GM18858 (cell line): Measurements from ENCODE around the gene ZMYND8.
"Not testable (repeated sequence)": the region's sequence is repeated elsewhere in the genome, so short reads cannot be mapped to it uniquely, and the experiment has no call there.

ENCODE experiments used
- ATAC-seq: cut with Tn5 transposase; IDR thresholded peaks from one replicate; pipeline ENCODE4 v1.9.1; 2021; ENCODE audit not compliant: unreplicated experiment

Gene ZMYND8

DNA sequence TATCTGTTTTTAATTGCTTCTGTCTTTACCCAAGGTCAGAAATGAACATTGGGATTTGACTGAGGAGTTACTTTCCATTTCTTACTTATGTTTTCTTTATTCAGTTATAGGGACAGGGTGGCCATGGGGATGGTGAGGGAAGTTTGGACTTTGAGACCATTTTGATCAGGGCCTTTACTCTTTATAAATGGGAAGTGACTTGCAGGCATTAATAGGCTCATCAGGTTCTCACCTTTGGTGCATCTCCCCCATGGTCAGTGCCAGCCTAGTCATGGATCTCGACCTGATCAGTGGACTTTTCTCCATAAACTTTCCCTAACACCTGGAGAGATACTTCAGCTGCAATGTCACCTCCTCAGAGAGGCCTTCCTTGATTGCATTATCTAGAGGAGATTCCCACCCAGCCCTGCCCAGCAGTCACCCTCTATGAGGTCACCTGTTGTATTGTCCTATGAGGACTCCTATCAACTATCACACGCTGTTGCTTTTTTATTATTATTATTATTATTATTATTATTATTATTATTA, 16.8 kb upstream of the ZMYND8 start:
- ATAC-seq: no peak

DNA sequence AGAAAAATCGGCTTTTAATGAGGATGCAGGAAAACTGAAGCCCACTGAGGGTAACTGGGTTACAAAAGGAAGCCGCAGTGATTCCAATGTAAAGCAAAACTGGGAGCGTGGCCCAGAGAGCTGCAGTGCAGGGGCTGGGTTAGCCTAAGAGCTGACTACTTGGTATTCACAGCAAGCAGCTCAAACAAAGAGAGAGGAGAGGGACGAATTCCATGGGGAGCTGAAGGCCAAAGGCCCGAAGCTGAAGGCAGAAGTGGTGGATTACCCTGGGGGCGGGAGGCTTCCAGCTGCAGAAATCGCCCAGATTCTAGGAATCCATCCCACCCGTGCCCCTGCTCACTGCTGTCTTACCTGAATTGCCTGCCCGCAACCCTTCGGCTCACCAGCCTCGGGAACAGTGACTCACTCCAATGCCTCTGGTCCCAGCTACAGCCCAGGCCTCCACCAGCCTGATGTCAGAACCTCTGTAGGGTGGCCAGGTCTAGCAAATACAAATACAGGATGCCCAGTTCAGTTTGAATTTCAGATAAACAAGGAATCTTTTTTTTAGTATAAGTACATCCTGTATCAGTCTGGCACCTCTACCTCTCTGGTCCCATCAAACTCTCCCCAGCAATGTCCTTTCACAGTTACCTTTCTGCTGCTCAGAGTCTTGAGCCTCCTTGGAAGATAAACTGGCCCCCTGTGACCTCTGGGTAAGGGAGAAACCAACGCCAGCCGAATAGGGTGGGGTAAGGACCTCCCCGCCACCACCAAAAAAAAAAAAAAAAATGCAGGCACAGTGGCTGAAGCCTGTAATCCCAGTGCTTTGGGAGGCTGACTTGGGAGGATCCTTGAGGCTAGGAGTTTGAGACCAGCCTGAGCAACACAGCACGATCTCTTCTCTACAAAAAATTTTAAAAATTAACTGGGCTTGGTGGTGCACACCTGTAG, 14.6 kb upstream of the ZMYND8 start:
- ATAC-seq: no peak

DNA sequence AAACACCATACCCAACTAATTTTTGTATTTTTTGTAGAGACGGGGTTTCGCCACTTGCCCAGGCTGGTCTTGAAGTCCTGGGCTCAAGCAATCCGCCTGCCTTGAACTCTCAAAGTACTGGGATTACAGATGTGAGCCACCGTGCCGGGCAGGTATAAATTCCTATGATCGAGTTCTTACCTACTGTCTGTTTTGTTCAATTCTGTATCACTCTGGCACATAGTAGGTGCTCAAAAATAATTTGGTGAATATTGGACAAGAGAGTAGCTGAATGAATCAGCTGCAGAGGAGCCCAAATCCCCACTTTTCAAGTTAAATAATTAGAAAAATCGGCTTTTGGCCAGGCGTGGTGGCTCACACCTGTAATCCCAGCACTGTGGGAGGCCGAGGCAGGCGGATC, 13.7 kb upstream of the ZMYND8 start:
- ATAC-seq: no peak

- ATAC-seq: no peak
Observed at GRCh38 chr20:47368301-47368700, 11.8 kb upstream of the ZMYND8 start.

- not testable (repeated sequence) for ATAC-seq
Observed at GRCh38 chr20:47366301-47366700, 9.8 kb upstream of the ZMYND8 start.

DNA sequence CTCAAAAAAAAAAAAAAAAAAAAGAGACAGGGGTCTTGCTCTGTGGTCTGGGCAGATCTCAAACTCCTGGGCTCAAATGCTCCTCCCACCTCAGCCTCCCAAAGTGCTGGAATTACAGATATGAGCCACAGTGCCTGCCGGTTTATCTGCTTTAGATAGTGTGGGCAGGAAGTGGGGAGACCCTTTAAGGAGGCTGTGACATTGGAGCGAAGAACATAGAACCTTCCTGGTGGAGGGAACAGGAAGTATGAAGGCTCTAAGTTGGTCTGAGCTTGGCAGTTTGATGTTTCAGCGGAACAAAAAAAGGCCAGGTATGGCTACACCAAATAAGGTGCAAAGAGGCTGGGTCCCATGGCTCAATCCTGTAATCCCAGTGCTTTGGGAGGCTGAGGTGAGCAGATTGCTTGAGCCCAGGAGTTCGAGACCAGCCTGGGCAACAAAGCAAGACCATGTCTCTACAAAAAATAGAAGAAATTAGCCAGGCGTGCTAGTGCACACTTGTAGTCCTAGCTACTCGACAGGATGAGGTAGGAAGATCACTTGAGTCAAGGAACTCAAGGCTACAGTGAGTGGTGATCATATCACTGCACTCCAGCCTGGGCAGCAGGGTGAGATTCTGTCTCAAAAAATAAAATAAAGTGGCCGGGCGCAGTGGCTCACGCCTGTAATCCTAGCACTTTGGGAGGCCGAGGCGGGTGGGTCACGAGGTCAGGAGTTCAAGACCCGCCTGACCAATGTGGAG, 8.7 kb upstream of the ZMYND8 start:
- no peak for ATAC-seq

DNA sequence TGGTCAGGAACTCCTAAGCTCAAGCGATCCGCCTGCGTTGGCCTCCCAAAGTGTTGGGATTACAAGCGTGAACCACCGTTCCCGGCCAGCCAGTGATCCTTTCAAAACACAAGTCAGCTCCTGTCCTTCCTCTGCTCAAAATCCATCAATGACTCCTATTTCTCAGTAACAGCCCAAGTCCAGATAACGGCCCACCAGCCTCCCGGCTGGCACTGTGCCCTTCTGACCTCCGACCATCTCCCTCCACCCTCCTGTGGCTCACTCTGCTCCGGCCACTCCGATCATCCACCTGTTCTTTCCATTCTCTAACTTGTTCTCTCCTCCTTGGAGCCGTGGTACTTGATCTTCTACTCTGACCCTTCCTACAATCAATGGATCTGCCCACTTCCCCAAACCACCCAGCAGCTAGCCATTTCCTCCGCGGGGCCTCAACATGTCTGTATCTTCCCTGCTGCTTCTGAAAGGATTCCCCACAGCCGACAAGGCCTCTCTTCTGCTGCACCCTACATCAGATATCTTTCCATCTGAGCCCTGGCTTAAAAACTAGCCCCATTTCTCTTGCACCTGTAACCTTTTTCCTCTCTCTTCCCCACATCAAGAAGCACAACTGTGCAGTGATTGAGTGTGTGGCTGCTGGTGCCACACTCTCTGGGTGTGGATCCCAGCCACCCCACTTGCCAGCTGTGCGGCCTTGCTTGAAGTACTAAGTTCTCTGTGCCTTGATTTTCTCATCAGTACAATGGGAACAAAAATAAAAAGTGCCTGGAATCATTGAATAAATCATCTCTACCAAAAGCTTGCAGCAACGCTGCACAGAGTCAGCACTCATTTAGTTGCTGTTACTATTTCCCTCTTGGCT, 6.1 kb upstream of the ZMYND8 start:
- ATAC-seq: no peak

DNA sequence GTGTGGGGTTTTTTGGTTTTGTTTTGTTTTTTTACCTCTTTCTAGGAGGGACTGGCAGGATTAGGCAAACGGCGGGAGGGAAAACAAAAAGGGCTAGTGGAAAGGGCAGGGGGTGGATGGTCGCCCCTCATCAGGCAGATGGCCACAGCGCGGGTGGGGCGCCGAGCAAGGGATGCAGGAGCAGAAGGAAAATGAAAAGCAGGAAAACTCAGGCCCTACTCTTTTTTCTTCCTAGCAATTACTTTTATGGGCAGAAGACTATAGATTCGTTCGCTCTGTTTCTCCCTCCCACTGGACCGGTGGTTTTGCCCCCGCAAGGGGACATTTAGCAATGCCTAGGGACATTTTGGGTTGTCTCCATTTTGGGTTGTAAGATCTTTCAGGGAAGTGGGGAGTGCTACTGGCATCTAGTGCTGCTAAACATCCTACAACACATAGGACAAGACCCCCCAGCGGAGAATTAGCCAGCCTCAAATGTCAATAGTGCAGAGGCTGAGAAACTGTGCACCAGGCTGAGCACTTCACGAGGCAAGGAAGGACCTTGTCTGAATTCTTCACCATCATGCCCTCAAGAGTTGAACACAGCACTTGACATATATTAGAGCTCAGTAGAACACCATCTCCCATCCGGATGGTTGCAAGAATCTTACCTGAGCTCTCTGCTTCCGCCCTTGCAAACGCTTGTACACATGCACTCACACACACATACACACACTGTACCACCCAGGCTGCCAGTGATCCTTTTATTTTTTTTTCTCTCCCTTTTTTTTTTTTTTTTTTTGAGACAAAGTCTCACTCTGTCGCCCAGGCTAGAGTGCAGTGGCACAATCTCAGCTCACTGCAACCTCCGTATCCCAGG, 4.8 kb upstream of the ZMYND8 start:
- no peak for ATAC-seq

DNA sequence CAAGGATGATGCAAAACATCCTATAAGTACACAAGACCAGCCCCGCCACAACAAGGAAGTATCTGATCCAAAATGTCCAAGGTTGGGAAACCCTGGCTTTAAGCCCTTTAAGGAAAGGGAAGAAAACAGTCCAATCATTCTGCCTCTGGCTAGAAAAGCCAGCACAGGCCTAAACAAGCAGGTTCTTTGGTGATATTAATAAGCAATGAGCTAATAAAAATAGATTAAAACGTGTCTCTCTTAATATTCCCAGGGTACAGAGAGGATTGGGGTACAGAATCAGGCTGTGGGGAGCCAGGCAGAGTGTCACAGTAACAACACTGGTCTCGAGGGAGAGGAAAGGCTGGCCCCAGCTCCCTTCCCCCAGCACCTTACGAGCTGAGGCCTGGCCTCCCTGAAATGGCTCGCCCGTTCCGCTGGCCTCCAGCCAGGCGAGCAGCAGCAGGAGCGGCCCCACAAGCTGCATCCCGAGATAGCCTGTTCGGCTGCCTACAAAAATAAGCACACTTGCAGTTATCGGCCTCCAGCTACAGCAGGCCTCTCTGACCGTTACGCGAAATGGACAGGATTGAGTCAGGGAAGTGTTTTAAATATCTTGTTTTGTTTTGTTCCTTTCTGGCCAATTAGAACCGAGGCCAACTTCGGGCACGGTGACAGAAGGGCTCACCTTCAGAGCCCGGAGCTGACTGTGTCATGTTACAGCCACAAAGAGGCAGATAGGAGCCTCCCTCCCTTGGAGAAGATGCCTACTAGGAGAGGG, 4.0 kb upstream of the ZMYND8 start:
- no peak for ATAC-seq

- ATAC-seq: no peak
Observed at GRCh38 chr20:47359530-47360296, 3.2 kb upstream of the ZMYND8 start.

- no peak for ATAC-seq
Observed at GRCh38 chr20:47358672-47359529, 2.4 kb upstream of the ZMYND8 start.

- no peak for ATAC-seq
Observed at GRCh38 chr20:47358039-47358671, 1.7 kb upstream of the ZMYND8 start.

DNA sequence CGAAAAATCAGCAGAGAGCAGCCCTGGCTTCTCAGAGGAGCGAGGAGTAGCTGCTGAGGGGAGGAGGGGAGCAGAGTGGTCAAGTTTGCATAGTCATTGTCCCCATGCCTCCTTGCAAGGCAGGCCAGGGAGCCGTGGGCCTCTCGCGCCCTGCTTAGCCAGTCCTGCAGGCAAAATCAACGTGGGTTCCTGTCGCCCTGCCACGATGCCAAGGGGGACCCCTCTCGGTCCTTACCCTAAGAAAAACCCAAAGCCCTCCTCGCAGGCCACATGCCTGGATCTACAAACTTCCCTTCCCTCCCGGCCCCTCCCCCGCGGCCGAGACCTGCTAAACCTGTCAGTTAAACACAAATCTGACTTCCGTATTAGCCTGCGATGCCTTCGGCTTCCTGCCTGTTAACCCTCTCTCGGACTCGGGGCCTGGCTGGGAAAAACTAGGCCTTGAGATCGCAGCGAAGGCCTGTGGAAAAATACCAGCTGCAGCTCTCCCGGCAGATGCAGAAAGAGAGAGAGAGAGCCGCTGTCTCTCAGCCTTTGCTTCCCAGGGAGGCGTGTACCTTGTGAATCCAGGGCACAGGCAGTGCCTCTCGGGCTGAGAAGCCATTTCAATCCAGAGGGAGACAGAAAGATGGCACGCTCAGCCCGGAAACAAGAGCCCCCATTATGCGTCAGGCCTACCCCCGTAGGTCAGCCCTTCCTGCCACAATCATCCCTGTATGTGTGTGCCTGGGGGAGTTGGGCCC, 968 bp upstream of the ZMYND8 start:
- ATAC-seq: peak; percentile 37

DNA sequence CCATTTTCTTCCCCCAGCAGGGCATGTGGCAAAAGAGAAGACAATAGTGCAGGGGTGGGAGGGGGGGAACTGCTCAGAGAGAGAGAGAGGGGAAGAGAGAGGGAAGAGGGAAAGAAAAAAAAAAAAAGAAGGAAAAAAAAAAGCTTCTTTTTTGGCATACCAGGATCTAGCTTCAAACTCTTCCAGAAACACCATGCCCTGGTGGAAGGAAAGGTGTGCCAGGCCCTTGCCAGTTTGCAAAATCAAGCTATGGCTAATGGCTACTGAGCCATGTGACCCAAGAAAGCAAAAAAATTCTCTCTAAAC, 326 bp downstream of the ZMYND8 start:
- no peak for ATAC-seq

- no peak for ATAC-seq
Observed at GRCh38 chr20:47355489-47356219, 845 bp downstream of the ZMYND8 start.
